Medulla oblongata (tissue), 1 donor: Measurements from ENCODE around the gene TOMM22.
"Not testable (repeated sequence)": the region's sequence is repeated elsewhere in the genome, so short reads cannot be mapped to it uniquely, and the experiment has no call there.

Source experiments
- DNase-seq: peaks from one replicate; pipeline ENCODE4 v3.0.0-alpha.2; 2015; ENCODE audit errors: extremely low spot score

Gene TOMM22

DNA sequence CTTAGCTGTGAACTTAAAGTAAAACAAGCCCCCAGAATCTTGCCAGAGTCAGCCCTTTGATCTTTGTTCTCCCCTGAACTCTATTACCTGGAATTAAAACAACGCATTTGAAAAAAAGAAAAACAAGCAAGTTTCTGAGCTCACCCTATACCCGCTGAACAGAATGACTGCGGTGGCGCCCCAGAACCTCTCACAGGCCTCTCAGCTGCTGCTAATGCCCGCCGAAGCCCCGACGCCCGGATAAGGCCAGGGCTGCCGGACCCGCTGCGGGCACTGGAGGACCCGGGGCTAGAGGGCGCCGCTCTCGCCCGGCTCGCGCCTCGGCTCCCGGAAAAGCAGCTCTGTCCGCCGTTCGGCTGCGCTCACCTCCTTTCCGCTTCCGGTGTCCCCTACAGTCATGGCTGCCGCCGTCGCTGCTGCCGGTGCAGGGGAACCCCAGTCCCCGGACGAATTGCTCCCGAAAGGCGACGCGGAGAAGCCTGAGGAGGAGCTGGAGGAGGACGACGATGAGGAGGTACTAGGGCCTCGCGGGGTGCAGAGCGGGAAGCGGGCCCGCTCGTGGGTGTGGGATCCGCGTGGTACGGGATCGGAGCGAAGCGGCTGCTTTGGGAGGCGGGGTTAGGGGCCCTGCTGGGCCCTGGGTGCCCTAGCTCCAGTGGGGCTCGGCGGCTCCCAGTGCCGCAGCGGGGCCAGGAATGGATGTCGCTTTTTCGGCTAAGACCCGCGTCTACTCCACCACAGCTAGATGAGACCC is at the start of gene TOMM22:
Gene TOMM22, plus strand, starts transcription at position 376 of the 754 bp plus-strand sequence. Its CDS starts 22 bp downstream, at position 398.
- DNase-seq: peak; percentile 92

DNA sequence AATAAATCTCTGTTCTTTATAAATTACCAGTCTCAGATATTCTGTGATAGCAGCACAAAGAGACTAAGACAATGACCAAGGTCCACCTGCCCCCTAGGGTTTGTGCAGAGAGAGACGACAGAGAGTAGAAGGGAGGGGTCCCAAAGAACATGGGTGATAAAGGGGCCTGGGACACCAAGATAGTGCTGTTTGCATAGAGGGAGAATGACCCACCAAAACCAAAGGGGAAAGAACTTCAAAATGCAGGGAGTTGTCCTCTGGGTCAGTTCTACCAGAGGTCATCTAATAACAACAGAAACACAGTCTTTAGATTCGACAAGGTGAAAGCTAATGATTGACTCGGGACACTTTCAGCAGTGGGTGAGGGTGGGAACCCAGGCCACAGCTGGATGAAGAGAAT is 49.2 kb upstream of the TOMM22 start:
- no peak for DNase-seq

DNA sequence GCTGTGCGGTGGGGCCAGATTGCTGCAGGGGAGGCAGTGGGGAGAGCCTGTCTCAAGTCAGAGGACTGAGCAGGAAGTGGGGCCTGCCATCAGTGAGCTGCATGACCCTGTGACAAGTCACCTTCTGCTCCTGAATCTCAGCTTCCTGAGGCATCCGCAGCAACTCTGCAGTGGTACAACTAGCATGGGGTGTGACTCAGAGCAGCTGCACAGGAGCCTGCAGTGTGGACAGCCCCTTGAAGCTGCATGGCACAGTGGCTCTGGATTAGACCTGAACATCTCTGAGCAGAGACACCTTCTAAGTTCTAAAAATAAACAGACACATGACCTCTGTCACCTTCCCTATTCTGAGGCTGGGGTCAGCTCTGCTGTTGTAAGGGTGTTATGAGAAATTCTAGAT is 43.5 kb upstream of the TOMM22 start:
- no peak for DNase-seq

DNA sequence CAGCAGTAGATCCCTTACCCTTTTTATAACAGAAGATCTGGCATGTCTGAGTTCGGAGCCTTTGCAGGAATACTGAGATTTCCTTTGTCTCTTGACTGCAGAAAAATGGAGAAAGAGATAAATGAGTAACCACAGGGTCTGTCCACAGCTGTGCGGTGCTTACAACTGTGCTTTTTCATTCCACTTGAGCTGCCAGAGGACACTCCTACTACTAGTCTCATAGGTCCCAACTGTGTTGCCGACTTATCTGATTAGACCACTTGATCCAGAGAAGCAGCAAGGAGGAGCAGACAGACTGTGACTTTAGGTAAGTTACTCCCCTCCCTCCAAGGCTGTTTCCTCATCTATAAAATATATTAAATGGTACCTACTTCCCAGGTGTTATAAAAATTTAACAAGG is 43.0 kb upstream of the TOMM22 start:
- DNase-seq: peak; percentile 4

DNA sequence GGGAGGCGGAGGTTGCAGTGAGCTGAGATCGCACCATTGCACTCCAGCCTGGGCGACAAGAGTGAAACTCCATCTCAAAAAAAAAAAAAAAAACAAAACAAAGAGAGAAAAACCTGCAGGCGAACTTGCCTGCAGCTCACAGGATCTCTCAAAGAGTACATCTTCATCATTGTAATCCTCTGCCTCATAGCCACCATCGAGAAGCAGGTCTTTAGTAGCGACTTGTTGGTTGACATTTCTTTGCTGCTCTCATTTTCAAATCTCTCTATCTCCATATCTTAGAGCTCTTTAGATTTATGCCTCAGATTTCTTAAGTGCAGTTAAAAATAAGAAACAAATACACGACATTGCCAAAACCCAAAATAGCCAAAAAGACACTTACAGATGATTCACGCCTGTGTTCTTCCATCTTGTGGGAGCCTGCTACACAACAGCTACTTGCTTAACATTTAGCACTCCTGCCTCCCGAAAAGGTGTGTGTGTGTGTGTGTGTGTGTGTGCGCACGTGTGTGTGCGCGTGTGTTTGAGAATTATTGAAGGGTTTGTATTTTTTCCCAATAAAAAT is 40.2 kb upstream of the TOMM22 start:
- DNase-seq: no peak

DNA sequence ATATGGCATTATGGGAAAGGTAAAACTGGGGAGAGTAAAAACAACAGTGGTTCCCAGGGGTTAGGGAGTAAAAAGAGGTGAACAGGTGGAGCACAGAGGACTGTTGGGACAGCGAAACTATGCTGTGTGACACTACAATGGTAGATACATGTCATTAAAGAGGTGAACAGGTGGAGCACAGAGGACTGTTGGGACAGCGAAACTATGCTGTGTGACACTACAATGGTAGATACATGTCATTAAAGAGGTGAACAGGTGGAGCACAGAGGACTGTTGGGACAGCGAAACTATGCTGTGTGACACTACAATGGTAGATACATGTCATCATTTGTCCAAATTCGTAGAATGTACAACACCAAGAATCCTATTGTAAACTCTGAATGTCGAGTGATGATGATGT is 37.5 kb upstream of the TOMM22 start:
- not testable (repeated sequence) for DNase-seq

DNA sequence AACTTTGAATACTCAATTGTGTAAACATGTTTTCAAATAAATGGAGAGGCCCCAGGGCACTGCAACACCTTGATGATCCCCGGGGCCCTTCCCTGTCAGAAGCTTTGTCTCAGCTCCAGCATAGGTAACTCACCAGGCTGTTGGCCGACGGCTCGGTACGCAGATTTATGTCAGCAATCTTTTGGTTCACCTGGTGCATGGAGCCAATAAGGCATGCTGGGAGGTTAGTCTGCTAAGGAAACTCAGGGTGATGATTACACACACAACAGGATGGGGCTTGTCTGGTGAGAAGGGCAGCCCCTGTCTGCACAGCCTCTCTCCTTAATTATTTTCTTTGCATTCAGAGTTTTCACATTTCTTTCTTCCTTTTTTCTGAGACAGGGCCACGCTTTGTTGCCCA is 36.3 kb upstream of the TOMM22 start:
- no peak for DNase-seq

DNA sequence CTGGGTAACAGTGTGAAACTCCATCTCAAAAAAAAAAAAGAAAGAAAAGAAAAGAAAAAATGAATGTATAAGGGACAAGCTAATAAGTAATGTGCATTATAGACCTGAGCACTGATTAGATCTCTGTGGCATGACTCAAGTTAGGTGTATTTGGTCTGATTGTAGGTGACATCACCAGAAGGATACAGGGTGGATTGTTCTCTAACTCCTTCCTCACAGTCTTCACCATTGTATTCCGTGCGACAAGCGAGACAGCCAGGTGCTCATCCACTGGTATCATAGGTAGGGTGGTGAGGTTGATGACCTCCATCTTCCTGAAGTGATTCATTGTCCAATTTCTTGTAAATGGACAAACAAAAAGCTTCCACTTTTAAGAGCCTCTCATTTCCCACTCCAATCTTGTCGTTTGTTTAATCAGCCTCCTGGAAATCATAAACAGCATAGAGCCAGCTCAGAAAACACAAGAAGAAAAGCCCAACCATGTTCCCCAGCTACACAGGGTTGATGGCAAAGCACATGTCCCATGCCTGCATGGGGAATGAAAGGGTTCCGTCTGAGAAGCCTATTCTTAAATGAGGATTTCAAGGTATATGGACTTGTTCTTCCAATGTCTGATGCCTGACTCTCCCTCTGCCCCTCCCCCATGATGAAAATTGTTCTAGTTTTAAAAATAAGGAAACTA is 31.8 kb upstream of the TOMM22 start:
- no peak for DNase-seq

DNA sequence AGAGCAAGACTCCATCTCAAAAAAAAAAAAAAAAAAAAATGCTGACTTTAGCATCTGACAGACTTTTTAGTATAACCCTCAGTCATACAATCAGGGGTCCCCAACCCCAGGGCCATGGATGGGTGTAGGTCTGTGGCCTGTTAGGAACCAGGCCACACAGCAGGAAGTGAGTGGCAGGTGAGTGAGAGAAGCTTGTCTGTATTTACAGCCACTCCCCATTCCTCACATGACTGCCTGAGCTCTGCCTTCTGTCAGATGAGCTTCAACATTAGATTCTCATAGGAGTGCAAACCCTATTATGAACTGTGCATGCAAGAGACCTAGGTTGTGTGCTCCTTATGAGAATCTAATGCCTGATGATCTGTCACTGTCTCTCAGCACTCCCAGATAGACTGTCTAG is 28.9 kb upstream of the TOMM22 start:
- no peak for DNase-seq

DNA sequence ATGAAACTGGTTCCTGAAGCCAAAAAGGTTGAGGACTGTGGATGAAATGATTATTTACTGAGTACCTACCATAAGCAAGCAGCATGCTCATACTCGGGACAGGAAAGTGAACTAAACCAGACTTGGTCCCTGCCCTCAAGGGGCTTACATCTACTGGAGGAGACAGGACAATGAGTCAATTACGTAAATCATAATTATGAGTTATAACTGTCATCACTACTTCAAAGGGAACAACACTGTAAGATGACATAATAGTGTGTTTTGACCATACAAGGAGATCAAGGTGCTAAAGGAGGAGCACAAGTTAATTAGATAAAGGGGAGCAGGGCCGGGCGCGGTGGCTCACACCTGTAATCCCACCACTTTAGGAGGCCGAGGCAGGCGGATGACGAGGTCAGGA is 28.0 kb upstream of the TOMM22 start:
- DNase-seq: no peak

DNA sequence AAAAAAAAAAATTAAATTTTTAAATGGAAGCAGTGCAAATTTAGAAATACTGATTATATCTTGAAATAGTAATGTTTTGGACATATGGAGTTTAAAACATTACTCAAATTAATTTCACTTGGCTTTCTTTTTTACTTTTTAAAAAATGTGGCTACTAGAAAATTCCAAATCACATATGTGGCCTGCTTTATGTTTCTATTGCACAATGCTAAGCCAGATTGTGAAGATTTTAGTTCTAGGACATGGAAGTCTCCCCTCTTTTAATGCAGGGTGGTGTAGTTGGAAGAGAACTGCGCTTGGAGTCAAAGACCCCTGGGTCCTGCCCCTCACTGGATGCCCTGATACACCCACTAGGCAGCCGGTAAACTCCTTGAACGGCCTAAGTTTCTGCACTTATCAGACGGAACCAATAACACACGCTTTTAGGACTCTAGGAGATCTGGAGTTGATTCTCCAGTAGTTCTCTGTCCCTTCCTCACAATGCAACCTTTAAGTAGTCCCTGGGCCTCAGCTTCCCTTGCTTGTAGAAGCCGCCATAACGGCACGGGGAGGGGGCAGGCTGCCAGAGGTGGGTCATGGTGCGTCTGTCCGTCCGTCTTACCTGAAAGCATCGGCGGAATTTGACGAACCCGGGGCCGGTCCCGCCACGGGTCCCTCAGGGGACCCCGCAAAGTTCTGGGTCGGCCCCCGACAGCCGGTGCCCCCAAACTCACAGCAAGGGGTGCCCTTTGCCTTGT is 26.1 kb upstream of the TOMM22 start:
- DNase-seq: peak; percentile 12

DNA sequence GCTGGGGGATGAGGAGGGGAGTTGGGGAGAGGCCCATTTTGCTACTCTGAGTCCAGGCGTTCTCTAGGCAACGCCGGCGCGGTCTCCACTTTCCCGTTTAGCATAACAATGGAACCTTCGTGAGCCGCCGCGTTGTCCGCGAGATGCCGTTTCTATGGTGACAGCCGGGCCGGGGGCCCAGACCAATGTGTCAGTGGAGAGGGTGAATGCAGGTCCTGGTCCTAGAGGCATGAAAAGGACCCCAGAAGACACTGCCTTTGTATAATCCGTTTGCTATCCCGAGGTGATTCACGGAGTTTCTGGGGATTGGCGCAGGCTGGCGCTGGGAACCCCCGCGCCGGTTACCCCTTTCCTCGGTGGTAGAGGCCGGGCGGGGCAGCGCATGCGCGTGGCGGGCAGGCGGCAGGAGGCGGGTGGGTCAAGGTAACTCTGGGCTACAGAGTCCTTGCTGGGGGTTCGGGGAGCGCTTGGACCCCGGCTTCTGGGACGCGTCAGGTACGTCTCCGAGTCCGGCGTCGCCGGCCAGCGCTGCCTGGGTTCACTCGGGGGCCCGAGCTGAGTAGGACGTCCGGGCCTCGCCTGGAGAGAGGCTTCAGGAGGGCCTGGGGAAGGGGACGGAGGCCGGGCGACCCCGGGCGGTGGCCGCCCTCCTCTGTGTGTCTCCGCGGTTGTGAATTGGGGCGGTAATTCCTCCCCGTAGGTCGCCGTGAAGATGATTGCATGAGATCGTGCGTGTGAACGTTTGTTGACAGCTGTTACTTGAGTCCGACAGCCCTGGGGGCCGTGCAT is 25.3 kb upstream of the TOMM22 start, which contains the start of the genes CBY1 and FAM227A:
Gene CBY1, plus strand, starts transcription at position 383 of the 789 bp plus-strand sequence. CDS start 11,417 bp downstream, outside the sequence.
Gene FAM227A, minus strand, starts transcription at position 137 of the 789 bp plus-strand sequence. CDS start 6,224 bp downstream, outside the sequence.
- peak; percentile 93 for DNase-seq

DNA sequence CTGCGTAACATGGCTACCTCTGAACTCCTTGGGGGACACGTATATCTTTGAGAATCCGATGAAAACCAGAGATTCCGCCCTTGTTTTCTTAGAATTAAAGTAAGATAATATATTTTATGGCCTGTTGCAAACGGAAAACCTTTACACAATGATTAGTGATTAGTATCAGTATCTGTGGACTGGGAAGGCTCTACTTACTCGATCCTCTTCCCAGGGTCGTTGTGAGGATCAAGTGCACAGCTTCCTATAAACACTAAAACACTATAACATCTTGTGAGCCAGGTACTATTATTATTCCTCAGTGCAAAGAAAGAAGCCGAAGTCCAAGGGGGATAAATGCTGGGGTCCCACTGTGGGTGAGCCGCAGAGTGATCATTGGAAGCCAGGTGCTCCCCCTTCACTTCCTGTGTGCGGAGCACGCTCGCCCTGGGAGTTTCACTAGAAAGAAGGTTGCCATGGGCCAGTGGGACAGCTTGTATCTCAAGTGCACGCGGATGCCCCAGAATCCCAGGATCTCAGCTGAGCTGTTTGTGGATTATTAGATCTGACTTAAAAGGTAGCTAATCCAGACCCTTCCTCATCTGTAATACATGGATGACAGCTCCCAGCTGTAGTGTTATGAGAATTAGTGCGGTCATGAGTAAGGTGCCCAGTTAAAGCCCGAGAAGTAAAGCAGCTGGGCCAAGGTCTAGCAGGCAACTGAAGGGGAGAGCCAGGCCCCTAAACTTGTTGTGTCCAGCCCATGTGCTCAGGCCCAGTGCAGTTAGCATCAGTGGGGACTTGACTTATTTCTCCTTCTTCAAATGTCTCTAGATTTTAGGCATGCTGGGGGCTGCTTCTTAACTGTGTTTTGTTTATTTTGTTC is 24.5 kb upstream of the TOMM22 start:
- DNase-seq: peak; percentile 42

DNA sequence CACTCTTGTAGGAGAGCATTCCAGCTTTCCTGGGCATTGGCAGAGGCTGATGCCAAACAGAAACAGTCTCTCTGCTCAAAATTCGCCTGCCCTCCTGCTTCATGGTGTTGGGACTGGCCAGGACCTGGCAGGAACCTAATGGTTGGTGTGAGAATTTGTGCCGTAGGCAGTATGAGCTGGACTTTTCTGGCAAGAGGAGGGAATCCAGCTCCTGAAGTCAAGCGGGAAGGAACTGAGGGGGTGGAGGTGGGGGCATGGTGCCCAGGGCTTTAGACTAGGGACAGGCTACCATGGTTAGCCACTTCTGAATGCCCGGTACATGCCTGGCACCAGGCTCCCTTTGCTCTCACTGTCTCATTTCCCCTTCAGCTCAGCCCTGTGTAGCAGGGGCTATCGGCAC is 6.9 kb upstream of the TOMM22 start:
- peak; percentile 79 for DNase-seq

DNA sequence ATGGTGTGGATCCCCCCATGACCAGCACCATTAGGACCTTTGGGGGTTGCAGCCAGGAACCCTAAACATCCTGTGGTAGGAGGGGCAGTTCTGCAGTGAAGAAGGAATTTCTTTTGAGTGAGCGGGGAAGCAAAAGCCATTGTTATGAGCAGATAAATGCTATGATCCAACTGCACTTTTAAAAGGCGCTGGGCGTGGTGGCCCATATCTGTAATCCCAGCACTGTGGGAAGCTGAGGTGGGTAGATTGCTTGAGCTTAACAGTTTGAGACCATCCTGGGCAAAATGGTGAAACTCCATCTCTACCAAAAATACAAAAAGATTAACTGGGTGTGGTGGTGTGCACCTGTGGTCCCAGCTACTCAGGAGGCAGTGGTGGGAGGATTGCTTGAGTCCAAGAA is 5.9 kb upstream of the TOMM22 start:
- no peak for DNase-seq

DNA sequence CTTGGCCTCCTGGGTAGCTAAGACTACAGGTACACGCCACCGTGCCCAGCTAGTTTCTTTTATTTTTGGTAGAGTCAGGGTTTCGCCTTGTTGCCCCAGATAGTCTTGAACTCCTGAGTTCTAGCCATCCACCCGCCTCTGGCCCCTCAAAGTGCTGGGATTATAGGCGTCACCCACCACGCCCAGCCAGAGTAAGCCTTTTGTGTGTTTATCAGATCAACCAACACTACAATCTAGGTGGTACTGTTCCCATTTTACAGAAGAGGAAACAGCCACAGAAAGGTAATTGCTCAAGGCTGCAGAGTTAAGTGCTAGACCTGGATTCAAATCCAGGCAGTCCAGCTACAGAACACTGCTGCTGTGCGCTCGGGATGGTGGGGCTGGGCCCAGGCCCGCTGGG is 3.1 kb downstream of the TOMM22 start:
- no peak for DNase-seq

DNA sequence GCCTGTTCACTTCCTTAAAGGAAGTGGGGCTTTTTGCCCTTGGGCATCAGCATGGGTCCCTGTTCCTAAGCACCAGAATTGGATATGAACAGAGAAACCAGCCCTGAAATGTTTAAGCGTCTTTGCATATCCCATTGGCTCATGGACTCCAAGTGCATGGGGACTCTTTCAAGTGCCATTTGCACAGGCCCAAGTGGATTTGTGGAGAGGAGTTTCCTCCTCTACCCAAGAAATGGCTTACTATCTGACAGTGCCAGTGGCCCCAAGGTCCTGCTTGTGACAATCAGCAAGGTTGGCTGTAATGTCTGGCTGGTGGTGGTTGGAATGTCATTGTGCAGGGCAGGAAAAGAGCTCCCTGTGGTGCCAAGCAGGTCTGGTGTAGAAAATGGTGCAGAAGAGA is 4.0 kb downstream of the TOMM22 start:
- no peak for DNase-seq

DNA sequence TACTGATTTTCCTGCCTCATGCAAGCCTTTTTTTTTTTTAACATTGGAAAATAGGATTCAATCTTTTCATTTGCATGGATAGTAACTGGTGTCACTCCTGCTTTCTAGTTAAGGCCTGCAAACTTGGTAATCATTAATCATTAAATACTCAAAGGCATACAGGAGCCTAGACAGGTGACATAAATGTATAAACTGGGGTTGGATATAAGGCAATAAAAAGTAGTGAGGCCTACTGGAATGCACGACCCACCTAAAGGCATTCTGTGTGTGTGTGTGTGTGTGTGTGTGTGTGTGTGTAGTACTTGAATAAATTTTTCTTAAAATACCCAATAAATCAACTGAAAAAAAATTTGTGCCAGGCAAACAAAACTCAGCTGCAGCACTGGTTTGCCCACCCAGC is 7.9 kb downstream of the TOMM22 start:
- no peak for DNase-seq

DNA sequence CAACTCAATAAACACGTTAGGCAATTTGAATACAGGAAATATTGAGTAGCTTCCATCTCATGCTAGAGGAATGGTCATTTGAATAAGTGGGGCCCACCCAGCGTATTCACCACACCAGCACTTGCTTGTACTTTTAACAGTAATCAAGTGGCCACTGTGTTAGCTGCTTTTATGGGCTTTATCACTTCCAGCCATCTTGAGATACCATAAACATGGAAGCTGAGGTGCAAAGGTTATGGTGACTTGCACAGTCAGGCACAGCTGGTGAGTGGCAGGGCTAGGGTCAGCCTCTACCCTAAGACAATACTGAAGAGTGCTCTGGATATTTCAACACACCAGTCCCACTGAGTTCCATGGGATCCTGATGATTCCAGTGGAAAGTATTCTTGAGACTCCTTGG is 12.3 kb downstream of the TOMM22 start:
- no peak for DNase-seq

DNA sequence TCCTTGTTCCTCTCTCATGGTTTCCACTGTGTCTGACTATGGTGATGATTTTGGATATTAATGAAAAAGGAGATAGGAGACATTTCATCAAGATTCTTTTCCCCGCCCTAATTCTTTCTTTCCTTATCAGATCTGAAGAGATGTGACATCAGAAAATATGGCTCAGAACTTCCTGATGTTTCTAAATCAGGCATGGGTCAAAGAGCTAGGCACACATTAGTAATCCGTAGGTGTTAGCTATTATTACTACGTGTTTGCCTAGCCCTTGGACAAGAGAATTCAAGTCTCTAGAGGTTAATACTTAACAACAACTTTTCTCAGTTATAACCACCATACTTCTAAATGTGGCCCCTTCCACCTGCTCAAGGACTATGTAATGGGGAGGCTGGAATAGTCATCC is 13.2 kb downstream of the TOMM22 start:
- no peak for DNase-seq
